Heart right ventricle (tissue), 16 donors: ENCODE results near the gene EYS. TPM values are rescaled to one million over a fixed set of nuclear protein-coding genes. Genes with fewer than 3 reads are reported as not detected.

Experiments used
- ATAC-seq, 8 donors: fragments of 200-7000 bp; cut with Tn5 transposase; one replicate each; pipeline ENCODE4 v1.9.1; 2020; ENCODE audit warnings: mild to moderate bottlenecking in 8 of 8, moderate library complexity in 8 of 8, moderate number of reproducible peaks in 1 of 8
- DNase-seq, 2 donors: peaks; one replicate each; pipeline ENCODE4 v3.0.0-alpha.2; 2020
- H3K27ac ChIP-seq, 10 donors: fragments of 200-600 bp; sonication (generic) in 2 of 10; one replicate each; pipeline versions ENCODE4 v1.5.0 to v1.8.0; 2020 to 2022; ENCODE audit warnings: mild to moderate bottlenecking in 3 of 10
- H3K27me3 ChIP-seq, 7 donors: fragments of 200-600 bp; one replicate each; pipeline ENCODE4 v1.8.0; 2021 to 2022; ENCODE audit warnings: mild to moderate bottlenecking in 2 of 7
- H3K36me3 ChIP-seq, 9 donors: fragments of 200-600 bp; sonication (generic) in 1 of 9; one replicate each; pipeline versions ENCODE4 v1.5.0 to v1.8.0; 2020 to 2022; ENCODE audit warnings: mild to moderate bottlenecking in 2 of 9
- H3K4me1 ChIP-seq, 9 donors: fragments of 200-600 bp; sonication (generic) in 1 of 9; one replicate each; pipeline versions ENCODE4 v1.5.0 to v1.8.0; 2020 to 2022; ENCODE audit warnings: mild to moderate bottlenecking in 4 of 9
- H3K4me3 ChIP-seq, 10 donors: fragments of 200-600 bp; sonication (generic) in 2 of 10; one replicate each; pipeline versions ENCODE4 v1.5.0 to v1.8.0; 2020 to 2022; ENCODE audit warnings: mild to moderate bottlenecking in 7 of 10, moderate library complexity in 2 of 10
- H3K9me3 ChIP-seq, 11 donors: fragments of 200-600 bp in 10 of 11; sonication (generic) in 2 of 11; one replicate each; pipeline versions ENCODE4 v1.5.0 to v1.8.0; 2013 to 2022; ENCODE audit warnings: mild to moderate bottlenecking in 2 of 11, control low read depth in 1 of 11, moderate library complexity in 1 of 11
- WGBS, 2 donors: extraction: QIAGEN DNeasy Blood & Tissue Kit; methylation state at CpG; one replicate each; pipeline ENCODE4 v1.1.7; 2013; ENCODE audit warnings: inconsistent platforms in 1 of 2; 5-methylcytosine and 5-hydroxymethylcytosine counted together
- intact Hi-C, 10 donors: fragments of 100-400 bp; cut with DNase I; formaldehyde crosslinking; loops; one replicate each; pipeline versions ENCODE4 v1.11.1 to v1.14.2; 2022
- polyA plus RNA-seq, 2 donors: library from polyadenylated mRNA; stranded (reverse); fragments of 200-250 nt; gene quantifications; one replicate each; pipeline ENCODE4 v1.2.3, GENCODE V29; 2013
- total RNA-seq, 10 donors: library from RNA; stranded (reverse); fragmentation: NEBNext Ultra II Directional in 3 of 10; extraction: Animal tissue kit (Norgen Biotek cat#: 25700) in 3 of 10; gene quantifications; one replicate each; pipeline versions ENCODE4 v1.2.1 to v1.2.4, GENCODE V29; 2021 to 2023
- TF ChIP-seq, protein P1 (sequence below), 9 donors: fragments of 200-600 bp; sonication (generic) in 2 of 9; IDR thresholded peaks; one replicate each; pipeline versions ENCODE4 v1.5.0 to v1.8.0; 2021 to 2022; ENCODE audit warnings: antibody characterized with exemption in 9 of 9, mild to moderate bottlenecking in 5 of 9, moderate library complexity in 1 of 9
- donor health status: Arrhythmogenic right ventricular cardiomyopathy.
- donor health status: ischemic (EF 13 %, LVEDD 7.1; RV severe dilation, severe dysfunction).
- donor health status: healthy with polysubstance abuse.
- donor health status: DM: no; HTN: yes; CAD: no.
- donor health status: DM: no; HTN: no; CAD: no.
- donor health status: ischemic (EF 25% LVEDD 6.9; RV normal size, moderate dysfunction).
- donor health status: ischemic (EF 25% LVEDD 5.7; RV mildly dilated, moderate dysfunction).
- donor health status: healthy.
- donor health status: DM: yes; HTN: yes; CAD: no.
- donor health status: Ischemic cardiomyopathy.
- donor health status: ischemic (EF 35%, LVEDD 5.7; RV mildly dilated, moderate dysfunction).
- donor health status: nonischemic (EF 11% LVEDD 7.7; RV severe dilation, severe dysfunction).
- donor health status: DM: yes; HTN: yes; CAD: no.
- donor health status: PGD.
- donor health status: ischemic (EF 29% LVEDD 5.4; RV normal size, mild dysfunction).
- donor health status: nonischemic (EF 23%, LVEDD 6.1; RV moderate dilation, normal function).

The EYS gene
- total and polyA plus RNA-seq, 12 donors: 0.02 to 0.40 (median 0.18) TPM; not detected in 8

DNA sequence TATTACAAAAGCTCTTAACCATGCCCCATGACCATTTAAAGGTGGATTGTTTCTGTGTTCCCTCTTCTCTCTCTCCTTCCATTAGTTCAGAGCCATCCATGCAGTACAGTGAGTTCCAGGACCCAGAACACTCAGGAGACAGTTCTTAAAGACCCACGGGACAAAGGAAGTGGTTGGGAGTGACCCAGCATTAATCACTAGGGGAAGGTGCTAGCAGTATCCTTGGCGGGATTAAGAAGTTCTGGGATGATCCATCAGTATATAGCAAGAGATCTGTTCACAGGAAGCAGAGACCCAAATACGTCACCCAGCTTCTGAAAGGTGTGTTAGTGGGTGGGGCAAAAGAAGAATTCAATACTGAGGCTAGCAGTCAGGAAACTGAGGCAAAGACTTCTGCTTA is 1917.3 kb downstream of the EYS start:
- Histone ChIP-seq H3K4me1 (peaks cover 0 to 12% (median 0%) of the 10 kb centered on the region in 9 donors), H3K4me3 (no peak overlapping the region), H3K27me3 (peaks cover 0 to 15% (median 0%) of the 10 kb centered on the region in 7 donors), H3K36me3 (no peaks in the 10 kb centered on the region), H3K27ac (no peak overlapping the region), H3K9me3 (no peaks in the 10 kb centered on the region)
- ATAC-seq: no peak
- DNase-seq: no peak
- intact Hi-C loops: no loop called here
- TF ChIP-seq, protein P1, sequence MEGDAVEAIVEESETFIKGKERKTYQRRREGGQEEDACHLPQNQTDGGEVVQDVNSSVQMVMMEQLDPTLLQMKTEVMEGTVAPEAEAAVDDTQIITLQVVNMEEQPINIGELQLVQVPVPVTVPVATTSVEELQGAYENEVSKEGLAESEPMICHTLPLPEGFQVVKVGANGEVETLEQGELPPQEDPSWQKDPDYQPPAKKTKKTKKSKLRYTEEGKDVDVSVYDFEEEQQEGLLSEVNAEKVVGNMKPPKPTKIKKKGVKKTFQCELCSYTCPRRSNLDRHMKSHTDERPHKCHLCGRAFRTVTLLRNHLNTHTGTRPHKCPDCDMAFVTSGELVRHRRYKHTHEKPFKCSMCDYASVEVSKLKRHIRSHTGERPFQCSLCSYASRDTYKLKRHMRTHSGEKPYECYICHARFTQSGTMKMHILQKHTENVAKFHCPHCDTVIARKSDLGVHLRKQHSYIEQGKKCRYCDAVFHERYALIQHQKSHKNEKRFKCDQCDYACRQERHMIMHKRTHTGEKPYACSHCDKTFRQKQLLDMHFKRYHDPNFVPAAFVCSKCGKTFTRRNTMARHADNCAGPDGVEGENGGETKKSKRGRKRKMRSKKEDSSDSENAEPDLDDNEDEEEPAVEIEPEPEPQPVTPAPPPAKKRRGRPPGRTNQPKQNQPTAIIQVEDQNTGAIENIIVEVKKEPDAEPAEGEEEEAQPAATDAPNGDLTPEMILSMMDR (IDR thresholded peaks at IDR 0.05): no peak
- 79 to 82% methylated on average over 3 of the region's 3 CpGs for WGBS, 2 donors

DNA sequence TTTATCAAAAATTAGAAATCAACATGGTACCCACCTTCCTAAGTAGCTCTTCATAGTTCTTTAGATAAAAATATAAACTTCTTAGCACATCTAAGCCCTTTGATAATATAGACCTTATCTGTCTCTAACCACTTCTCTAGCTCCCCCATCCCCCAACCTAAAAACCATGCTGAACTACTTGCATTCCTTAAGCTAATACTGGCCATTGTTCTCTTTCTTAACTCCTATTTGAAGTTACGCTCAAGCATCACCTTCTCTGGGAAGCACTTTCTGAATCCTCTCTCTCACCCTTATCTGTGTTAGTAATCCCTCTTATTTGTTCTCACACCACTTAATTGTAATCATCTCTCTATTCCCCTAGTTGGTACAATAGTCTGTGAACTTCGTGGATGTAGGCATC is 1918.5 kb downstream of the EYS start:
- DNase-seq: no peak
- no peak overlapping the region for H3K4me3 ChIP-seq
- H3K9me3 ChIP-seq: no peaks in the 10 kb centered on the region
- intact Hi-C loops: no loop called here
- H3K27me3 ChIP-seq: peaks cover 0 to 15% (median 0%) of the 10 kb centered on the region in 7 donors
- WGBS, 2 donors: 77 to 82% methylated on average over 2 of the region's 2 CpGs
- no peak overlapping the region for H3K27ac ChIP-seq
- ATAC-seq: no peak
- H3K4me1 ChIP-seq: peaks cover 0 to 3% (median 0%) of the 10 kb centered on the region in 9 donors
- TF ChIP-seq, protein P1 (IDR thresholded peaks at IDR 0.05): no peak
- H3K36me3 ChIP-seq: no peaks in the 10 kb centered on the region

DNA sequence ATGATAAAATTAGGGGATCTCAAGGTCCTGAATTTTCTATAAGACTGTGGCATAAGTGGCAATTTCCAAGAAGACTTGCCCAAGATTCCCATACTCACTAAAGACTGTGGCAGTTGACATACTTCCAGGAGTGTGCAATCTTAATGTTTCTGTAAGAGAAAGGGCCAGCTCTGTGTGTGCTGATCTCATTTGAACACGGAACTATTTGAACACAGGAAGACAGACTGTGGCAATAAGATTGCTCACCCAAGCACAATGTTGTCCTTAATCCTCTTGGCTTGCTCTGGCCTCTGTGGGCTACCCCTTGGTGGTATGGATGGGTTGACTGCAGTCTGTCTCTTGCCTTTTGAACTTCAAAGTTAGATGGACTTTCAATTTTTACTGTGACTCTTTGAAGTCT is 1920.0 kb downstream of the EYS start:
- DNase-seq: no peak
- intact Hi-C loops: no loop called here
- H3K36me3 ChIP-seq: no peaks in the 10 kb centered on the region
- no peak overlapping the region for H3K27ac ChIP-seq
- no peak overlapping the region for H3K4me3 ChIP-seq
- peaks cover 0 to 15% (median 0%) of the 10 kb centered on the region in 7 donors for H3K27me3 ChIP-seq
- H3K4me1 ChIP-seq: no peaks in the 10 kb centered on the region
- WGBS, 2 donors: 77 to 91% methylated on average over 1 of the region's 1 CpG
- H3K9me3 ChIP-seq: no peaks in the 10 kb centered on the region
- TF ChIP-seq, protein P1 (IDR thresholded peaks at IDR 0.05): no peak
- ATAC-seq: no peak

DNA sequence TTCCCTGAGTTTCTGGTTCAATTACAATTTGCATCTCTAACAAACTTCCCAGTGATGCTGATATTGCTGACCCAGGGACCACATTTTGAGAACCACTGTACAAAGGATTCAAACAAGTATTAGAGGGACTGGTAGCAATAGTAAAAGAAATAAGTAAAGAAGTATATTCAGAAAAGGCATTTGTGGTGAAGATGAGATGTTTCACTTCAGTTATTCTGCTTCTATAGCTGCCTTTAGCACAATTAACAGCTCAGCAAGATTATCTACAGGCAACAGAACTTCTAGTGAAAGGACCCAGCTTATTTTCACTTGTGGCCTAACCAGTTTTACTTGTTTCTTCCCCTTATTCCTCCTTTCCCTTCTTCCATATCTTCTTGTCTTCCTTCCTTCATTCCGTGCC is 1922.0 kb downstream of the EYS start:
- no peak overlapping the region for H3K27ac ChIP-seq
- no peaks in the 10 kb centered on the region for H3K4me1 ChIP-seq
- H3K9me3 ChIP-seq: peaks cover 0 to 12% (median 0%) of the 10 kb centered on the region in 11 donors
- DNase-seq (no peak), ATAC-seq (no peak)
- H3K27me3 ChIP-seq: peaks cover 0 to 9% (median 0%) of the 10 kb centered on the region in 7 donors
- WGBS, 2 donors: 72 to 84% methylated on average over 1 of the region's 1 CpG
- TF ChIP-seq, protein P1 (IDR thresholded peaks at IDR 0.05): no peak
- intact Hi-C loops: no loop called here
- H3K4me3 ChIP-seq: no peak overlapping the region
- H3K36me3 ChIP-seq: no peaks in the 10 kb centered on the region
